ENCODE data around the gene L3MBTL4.

Gene L3MBTL4

DNA sequence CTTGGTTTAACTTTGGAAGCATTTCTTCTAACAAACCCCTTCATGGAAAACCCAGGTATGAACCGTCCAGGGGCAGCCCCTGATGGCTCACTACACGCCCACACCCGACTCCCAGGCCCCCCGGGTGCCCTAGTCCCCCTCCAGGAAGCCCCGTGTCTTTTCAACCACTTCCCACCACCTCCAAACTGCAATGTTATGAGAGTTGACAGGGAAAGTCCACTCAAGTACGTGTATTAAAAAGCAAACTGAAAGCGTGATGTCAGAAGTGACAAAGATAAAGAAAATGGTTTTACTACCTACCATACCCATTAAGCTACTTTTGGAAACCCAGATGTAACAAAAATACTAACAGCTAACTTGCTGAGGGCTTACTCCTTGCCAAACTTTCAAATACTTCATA, 51.5 kb downstream of the L3MBTL4 start:
- DNase-seq (ENCODE audit: low spot score), result no peak

DNA sequence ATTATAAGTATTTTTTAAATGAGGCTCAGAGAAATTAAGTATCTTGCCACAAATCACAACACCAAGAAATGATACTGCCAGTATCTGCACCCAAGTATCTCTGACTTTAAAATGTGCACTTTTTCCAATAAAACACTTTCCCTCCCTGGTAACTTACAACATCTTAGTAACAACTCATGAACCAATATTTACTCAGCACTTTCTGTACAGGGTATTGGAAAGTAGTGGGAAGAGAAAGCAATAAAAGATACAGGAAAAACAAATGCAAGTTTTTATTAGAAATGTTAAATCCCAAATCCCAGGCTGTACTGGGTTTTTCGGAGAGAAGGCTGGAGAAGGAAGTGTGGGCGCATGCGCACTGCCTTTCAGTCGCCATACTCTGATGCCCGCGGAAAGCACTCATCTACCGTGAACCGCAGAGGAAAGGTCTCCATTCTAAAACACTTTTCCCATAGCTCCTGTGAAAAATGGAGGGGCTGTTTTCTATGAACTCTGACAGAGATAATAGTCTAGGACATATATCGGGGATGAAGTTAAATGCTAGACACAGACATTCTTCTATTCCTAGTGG, 52.1 kb downstream of the L3MBTL4 start:
- DNase-seq (ENCODE audit: low spot score), result peak; percentile 41

DNA sequence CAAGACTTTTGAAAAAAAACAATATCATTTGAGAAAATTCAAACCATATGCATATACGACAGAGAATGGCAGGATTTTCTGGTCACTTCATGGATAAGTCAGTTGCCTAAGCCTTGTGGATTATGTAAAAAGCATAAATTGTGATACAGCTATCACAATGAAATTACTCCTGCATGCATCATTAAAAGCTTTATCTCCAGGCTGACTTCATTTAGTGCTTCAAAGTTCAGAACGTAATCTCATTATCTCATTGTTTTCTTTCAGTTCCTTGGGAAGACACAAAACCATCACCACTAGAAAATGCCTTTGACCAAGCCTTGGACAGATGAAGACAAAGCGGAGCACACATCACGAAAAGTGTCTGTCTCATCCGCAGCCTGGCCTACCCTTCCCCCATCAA, 57.0 kb downstream of the L3MBTL4 start:
- DNase-seq (ENCODE audit: low spot score), result no peak

DNA sequence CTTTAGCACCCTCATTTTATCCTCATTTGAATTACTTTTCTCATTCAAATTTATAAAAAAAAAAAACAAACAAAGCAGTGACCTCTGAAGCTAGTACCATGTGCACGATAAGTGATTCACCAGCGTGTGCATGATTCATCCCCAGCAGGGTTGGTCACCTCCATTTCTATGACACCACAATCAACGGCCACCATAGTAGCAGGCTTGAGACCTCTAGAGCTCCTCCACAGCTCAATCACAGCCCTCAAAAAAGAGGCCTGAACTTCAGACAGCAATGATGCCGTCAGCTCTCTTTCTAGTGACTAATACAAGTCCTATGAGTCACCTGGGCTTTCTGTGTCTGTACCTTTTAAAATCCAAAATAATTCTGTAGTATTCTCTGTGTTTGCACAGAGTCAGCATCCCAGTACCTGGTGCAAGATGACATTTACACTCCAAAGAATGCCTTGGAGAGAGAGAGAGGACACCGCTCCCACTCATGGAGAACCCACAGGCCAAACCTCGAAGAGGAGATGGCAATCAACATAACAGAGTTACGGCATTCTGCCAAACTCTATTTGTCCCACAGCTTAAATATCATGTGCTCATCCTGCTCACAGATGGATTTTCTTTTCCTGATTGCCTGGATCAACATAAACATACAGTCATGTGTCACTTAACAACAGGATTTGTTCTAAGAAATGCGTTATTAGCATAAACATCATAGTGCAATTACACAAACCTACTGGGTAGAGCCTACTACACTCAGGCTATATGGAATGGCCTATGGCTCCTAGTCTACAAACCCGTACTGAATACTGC, 58.7 kb downstream of the L3MBTL4 start:
- DNase-seq (ENCODE audit: low spot score), result peak; percentile 56

DNA sequence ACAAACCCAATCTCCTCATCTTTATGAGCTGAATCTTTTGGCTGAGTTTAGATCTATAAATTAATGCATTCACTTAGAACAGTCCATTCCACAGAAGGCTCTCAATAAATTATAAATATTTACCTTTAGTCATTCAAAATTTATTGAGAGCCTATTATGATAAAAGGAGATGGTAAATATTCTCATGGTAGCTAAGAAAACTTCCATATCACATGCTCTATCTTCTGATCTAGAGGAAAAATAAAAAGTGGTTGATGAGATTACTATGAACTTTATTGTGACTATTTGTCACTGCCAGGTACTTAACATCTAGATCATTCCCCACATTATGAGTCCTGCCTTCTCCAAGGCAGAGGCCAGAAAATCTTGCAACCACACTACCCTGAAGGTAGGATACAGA, 62.4 kb downstream of the L3MBTL4 start:
- DNase-seq (ENCODE audit: low spot score), result no peak

DNA sequence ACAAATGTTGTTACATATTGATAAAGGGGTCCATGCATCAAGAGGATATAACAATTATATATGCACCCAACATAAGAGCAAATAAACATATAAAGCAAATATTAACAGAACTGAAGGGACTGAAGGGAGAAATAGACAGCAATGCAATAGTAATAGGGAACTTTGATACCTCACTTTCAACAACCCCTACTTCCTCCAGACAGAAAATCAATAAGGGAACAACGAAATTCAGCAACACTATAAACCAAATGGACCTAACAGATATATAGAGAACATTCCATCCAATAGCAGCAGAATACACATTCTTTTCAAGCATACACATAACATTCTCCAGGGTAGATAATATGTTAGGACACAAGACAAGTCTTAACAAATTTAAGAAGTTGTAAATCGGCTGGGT, 71.7 kb downstream of the L3MBTL4 start:
- DNase-seq (ENCODE audit: low spot score), result no peak

DNA sequence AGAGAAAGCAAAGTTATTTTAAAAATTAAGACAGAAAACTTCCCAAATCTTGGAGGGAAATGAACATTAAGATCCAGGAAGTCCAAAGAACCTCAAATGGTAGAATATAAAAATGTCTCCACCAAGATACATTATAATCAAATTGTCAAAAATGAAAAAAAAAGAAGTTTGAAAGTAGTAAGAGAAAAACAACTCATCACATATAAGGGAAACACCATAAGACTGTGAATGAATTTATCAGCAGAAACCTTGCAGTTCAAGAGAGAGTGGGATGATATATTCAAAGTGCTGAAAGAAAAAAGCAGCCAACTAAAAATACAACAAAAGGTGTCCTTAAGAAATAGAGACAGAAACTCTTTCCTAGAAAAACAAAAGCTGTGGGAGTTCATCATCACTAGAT, 73.0 kb downstream of the L3MBTL4 start:
- no peak for DNase-seq (ENCODE audit: low spot score)

DNA sequence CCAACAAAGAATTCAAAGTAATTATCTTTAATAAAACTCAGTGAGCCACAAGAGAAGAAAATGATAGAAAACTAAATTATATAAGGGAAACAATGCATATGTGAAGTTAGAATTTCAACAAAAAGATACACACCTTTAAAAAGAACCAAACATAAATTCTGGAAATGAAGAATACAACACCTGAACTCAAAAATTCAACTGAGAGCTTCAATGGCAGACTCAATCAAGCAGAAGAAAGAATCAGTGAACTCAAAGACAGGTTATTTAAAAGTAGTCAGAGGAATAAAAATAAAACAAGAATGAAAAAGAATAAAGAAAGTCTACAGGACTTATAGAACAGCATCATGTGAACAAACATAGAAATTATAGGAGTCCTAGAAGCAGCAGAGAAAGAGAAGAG, 73.4 kb downstream of the L3MBTL4 start:
- no peak for DNase-seq (ENCODE audit: low spot score)

DNA sequence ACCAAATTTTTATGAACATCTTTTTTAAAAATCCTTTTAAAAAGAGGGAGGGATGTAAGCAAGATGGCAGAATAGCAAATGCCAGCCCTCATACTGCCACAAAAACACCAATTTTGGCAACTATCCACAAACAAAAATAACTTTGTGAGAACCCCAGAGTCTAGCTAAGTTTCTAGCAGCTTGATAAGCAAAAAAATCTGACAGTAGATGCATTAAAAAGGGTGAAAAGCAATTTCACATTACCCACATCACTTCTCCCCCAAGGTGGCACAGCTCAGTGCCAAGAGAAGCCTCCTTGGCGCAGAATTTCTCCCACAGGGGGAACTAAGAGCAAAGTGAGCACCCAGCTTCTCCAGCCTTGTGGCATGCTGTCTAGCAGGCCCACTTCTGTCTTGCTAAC, 74.6 kb downstream of the L3MBTL4 start:
- no peak for DNase-seq (ENCODE audit: low spot score)

DNA sequence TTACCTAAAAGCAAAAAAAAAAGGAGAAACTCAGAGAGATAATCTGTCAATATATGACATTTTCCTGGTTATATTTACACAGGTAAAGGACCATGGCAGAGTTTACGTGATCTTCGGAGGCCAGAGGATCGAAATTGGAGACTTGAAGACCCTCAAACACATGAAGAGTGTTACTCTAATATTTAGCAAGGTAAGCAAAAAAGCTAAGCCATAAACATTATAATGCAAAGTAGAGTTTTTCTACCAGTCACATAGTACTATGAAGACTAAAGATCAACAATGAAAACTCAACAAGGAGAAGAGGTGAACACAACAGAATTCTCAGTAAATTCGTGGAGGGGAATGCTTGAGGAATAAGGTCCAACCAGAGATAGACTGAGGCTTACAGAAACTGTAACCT, 78.5 kb downstream of the L3MBTL4 start:
- no peak for DNase-seq (ENCODE audit: low spot score)

DNA sequence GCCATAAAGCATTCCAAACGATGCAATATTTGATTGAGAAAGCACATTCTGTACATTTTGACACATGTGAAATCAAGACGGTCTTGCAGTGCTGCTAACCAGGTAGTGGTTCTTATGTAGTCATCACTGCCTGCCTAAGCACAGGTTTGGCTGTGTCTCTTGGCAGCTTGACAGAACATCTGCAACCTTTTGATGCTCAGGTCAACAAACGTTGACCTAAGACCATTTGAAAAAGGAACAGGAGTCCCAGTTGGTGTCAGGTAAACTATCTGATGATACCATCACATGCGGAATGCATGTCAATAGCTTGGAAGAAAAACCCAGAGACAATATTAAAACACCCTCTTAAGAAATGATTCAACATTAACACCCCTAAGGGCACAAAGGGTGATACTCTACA, 80.7 kb downstream of the L3MBTL4 start:
- no peak for DNase-seq (ENCODE audit: low spot score)

DNA sequence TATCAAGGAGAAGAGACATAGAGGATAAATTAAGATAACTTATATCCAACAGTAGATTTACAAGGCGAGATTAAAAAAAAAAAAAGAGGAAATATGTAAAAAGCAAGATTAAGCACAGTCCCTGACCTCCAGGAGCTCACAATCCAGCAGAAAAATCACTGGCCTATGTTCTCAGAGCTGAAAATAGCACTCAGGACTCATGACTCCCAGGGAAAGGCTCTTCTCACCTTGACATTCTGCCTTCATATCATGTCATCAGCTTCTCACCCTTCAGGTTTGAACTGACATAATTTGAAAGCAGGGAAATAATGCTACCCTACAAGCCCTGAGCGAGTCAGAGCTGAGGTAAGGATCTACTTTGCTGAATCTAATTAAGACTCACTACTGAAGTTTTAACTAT, 82.8 kb downstream of the L3MBTL4 start:
- no peak for DNase-seq (ENCODE audit: low spot score)

DNA sequence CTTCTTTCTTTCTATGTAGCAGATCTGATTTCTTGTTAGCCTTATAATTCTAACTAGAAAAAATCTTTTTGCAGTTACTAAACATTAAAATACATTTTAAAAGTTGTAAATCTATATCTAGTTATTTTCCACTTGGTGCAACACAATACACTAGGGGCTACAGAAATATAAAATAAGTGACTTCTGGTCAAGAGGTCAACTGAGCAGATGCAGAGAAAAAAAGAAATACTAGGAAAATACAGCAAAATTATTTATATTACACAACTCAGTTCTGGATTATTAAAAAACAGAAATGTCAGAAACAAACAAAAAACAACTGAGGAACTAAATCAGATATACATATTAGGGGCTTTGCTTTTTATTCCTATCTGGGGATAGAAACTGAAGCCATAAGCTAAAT, 83.9 kb downstream of the L3MBTL4 start:
- DNase-seq (ENCODE audit: low spot score), result no peak

DNA sequence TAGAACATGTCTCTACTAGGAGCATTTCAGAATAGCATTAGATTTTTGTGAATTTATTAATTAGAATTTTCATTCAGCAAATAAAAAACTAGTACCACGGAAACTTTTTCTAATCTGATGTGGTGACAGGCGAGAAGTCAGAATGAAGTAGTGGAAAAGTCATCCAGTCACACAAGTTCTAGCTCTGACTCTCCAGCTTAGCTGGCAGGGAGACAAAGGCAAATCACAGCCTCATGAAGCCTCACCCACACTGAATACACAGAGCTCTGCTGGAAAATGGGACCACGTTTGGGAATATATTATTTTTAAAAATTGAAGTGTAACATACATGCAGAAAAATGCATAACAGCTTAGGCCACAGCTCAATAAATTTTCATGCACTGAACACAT, 86.1 kb downstream of the L3MBTL4 start:
- DNase-seq (ENCODE audit: low spot score), result no peak

DNA sequence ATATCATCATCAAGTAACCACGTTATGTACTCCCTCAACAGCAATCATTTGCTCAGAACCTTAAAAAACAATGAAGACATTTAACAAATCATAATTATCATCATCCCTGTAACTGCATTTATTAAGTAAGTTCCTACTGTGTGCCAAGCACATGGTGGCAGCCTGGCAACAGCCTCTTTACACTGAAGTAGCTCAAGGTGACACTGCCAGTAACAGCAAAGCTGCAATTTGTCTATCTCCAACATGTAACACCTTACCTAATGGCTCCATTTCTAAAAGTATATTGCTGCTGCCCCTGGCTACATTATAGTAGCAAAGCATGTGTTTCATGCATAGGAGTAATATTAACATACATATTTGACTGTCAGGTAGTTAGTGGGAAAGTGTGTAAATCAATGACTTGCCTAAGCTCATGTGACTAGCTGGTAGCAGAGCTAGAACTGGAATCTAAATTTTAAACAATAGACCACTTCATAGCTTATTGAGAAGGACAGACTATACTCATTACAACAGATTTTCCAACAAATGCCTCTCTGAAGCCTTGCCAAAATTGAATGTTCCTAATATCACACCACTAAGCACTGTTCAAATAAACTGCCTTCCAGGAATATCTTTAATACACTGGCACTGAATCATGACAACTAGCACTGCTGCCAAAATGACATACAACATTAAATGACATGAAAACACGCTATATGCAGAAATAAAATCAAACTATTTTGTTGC, 86.7 kb downstream of the L3MBTL4 start:
- no peak for DNase-seq (ENCODE audit: low spot score)

DNA sequence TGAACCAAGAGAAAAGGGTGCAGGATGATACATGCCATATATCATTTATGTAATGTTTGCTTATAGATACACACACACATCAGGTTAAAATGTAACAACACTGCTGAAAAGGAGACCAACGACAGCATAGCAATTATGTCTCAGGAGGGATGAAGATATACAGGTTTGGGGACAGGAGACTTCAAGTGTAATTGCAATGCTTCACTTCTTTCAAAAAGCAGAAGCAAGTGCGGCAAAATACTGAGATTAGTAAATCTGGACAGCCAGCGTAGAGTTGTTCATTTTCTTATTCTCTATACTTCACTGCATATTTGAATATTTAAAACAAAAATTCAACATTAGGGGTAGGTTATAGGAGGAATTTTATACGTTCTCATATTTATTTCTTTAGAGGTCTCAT, 87.2 kb downstream of the L3MBTL4 start:
- DNase-seq (ENCODE audit: low spot score), result no peak

DNA sequence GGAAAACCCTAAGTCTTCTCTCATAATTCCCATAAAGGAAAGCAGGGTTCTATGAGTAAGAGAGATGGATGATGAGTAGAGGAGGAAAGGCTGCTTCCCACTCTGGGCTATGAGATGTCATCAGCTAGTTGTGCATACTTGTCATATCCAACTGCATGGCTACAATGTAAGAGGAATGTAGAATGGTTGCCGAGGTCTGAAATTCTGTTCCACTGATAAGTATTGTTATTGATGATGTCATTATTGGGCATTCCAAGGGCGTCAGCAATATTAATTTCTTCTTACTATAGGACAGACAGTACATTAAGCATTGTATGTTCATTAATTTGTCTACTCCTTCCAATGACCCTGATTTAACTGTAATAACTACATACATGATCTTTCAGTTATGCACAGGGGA, 88.1 kb downstream of the L3MBTL4 start:
- no peak for DNase-seq (ENCODE audit: low spot score)

DNA sequence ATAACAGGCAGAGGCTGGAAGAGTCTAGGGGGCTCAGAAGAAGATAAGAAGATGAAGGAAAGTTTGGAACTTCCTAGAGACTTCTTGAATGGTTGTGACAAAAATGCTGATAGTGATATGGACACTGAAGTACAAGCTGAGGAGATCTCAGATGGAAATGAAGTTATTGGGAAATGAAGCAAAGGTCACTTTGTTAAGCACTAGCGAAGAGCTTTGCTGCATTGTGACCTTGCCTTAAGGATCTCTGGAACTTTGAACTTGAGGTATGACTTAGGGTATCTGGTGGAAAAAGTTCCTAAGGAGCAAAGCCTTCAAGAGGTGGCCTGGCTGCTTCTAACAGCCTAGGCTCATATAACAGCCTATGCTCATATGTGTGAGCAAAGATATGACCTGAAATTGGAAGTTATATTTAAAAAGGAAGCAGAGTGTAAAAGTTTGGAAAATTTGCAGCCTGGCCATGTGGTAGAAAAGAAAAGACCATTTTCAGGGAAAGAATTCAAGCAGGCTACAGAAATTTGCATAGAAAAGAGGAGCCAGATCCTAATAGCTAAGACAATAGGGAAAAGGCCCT, 91.3 kb downstream of the L3MBTL4 start:
- no peak for DNase-seq (ENCODE audit: low spot score)

DNA sequence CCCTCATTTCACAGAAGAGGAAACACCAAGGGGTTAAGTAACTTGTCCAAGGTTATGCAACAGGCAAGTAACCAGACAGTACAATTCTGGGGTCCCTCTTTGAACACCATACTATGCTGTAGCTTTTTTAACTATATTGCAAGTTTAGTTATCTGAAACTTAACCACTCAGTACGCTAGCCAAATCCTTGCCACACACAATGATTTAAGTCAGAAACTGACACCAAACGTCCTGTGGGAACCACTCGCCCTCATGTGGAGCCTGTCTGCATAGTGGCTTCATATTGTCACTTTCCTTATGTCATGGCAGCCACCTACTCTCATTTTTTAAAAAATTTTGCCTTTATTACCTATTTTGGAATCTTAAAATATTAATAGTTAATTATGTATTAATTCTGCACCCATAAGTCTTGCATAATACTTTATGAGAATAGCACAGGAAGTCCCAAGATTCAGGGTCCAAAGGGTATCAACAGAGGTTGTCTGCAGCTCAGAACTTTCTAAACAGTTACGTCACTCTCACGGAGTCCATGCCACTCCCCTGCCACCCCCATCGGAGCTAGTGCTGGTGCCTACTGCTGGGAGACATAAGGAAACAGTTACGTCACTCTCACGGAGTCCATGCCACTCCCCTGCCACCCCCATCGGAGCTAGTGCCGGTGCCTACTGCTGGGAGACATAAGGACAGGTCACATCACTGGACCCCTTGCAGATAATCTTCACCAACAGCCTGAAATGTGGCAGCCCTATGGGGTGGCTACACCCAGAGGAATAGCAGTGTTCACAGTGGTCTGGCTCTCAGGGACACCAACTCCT, 99.0 kb downstream of the L3MBTL4 start:
- peak; percentile 10 for DNase-seq (ENCODE audit: low spot score)

DNA sequence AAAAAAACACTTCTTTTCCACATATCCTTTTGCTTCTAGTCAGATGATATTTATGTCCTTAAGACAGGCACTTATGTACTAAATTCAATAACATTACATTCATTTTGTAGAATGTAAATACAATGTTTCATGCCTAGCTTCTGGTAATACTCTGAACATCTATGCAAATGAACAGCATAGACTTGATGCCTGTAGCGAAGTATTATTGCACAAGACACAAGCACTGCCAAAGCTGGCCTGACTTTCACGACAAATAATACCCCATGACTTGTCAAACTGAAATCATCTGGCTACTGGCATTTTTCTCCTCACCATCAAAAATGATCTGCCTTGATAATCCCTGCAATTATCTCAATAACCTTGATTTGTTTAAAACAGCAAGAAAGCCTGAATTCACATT, 101.3 kb downstream of the L3MBTL4 start:
- DNase-seq (ENCODE audit: low spot score), result no peak

DNA sequence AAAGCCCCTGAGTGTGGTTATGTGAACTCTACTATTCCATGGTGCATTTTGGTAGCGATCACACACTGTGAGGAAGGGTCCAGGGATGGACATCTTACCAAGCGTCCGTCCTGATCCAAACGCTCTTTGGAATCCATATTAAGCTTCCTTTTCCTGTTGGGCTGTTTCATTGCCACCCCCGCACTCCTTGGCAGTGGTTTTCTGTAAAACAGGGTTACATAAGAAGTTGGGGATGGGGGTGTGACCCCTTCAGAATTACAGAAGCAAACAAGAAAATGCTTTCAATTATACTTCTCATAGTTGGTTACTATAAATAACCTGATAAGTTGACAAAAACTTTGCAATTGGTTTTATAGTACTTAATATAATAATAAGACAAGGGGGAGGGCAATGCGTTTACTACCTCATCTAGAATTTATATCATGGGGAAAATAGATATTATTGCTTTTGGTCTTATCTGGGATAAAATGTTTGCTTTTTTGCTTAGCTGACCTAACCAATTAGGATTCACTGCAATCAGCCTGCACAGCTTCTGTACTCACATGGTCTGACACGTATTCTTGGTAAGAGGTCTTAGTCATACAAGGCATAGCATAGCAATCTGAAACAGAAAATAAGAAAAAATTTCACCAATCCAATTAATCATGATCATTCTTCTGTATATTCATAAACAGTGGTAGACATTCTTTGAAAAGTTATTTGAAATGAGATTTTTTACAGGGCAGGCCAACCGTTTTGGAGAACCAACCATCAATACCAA, 103.1 kb downstream of the L3MBTL4 start:
- no peak for DNase-seq (ENCODE audit: low spot score)
